Left lung (tissue), 10 donors: Measurements from ENCODE around the gene VPS25. TPM values are rescaled to one million over a fixed set of nuclear protein-coding genes. Genes with fewer than 3 reads are reported as not detected.

ENCODE experiments used
- ATAC-seq: fragments of 200-7000 bp; cut with Tn5 transposase; one replicate; pipeline ENCODE4 v1.9.1; 2020; ENCODE audit warnings: moderate library complexity
- DNase-seq, 4 donors: peaks; one replicate each; pipeline ENCODE4 v3.0.0-alpha.2; 2013 to 2020
- H3K27ac ChIP-seq, 2 donors: fragments of 200-600 bp; sonication (generic) in 1 of 2; one replicate each; pipeline versions ENCODE4 v1.5.0 to v1.8.0; 2020 to 2021
- H3K27me3 ChIP-seq, 2 donors: fragments of 200-600 bp; sonication (generic) in 1 of 2; one replicate each; pipeline versions ENCODE4 v1.5.0 to v1.8.0; 2020 to 2021
- H3K36me3 ChIP-seq, 2 donors: fragments of 200-600 bp; sonication (generic) in 1 of 2; one replicate each; pipeline versions ENCODE4 v1.5.0 to v1.8.0; 2020 to 2021
- H3K4me1 ChIP-seq, 2 donors: fragments of 200-600 bp; one replicate each; pipeline ENCODE4 v1.8.0; 2021
- H3K4me3 ChIP-seq, 2 donors: fragments of 200-600 bp; sonication (generic) in 1 of 2; one replicate each; pipeline versions ENCODE4 v1.5.0 to v1.8.0; 2020 to 2021; ENCODE audit warnings: mild to moderate bottlenecking in 1 of 2
- H3K9me3 ChIP-seq, 2 donors: fragments of 200-600 bp; sonication (generic) in 1 of 2; one replicate each; pipeline versions ENCODE4 v1.5.0 to v1.8.0; 2020 to 2021
- intact Hi-C, 2 donors: fragments of 100-400 bp; cut with DNase I; formaldehyde crosslinking; loops; one replicate each; pipeline versions ENCODE4 v1.11.2 to v1.14.2; 2022
- polyA plus RNA-seq, 6 donors: library from polyadenylated mRNA; unstranded; fragments of 120-200 nt; gene quantifications; one replicate each; pipeline ENCODE4 v1.2.1, GENCODE V29; 2013; ENCODE audit not compliant: insufficient read length in 6 of 6
- total RNA-seq, 2 donors: library from RNA; stranded (reverse); fragmentation: NEBNext Ultra II Directional; extraction: Animal tissue kit (Norgen Biotek cat#: 25700); gene quantifications; one replicate each; pipeline ENCODE4 v1.2.1, GENCODE V29; 2021
- TF ChIP-seq, protein P1 (sequence below), 2 donors: fragments of 200-600 bp; sonication (generic) in 1 of 2; IDR thresholded peaks; one replicate each; pipeline versions ENCODE4 v1.5.0 to v1.8.0; 2021; ENCODE audit warnings: antibody characterized with exemption in 2 of 2
- donor health status: DM: no; HTN: yes; CAD: no.
- donor health status: DM: no; HTN: no; CAD: no.

VPS25 gene
- total and polyA plus RNA-seq, 8 donors = 54.8 to 72.7 (median 67.9) TPM

DNA sequence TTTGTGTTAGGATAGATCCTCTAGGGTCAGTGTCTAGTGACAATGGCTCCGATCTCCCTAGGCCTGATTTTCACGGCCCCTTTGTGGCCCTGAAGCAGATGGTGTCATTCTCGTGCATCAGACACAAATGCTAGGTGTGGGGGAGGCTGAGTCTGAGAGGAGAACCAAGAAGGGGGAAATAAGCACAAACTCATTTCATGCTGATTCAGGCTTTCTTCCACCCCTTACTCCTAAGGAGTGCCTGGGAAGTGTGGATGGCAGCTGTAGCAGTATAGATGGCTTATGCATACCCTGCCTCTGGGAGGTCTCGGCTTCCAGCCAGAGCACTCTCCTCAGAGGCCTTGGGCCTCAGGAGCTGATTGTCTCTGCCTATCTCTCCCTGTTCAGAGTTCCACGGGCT is 5.3 kb downstream of the VPS25 start:
- ATAC-seq (no peak), DNase-seq (no peak)
- no peak overlapping the region for H3K4me3 ChIP-seq
- H3K4me1 ChIP-seq = peaks cover 11 to 30% of the 10 kb centered on the region in 2 donors
- peaks cover 31 to 40% of the 10 kb centered on the region in 2 donors for H3K27me3 ChIP-seq
- no peak overlapping the region for H3K27ac ChIP-seq
- intact Hi-C loops = no loop called here
- H3K36me3 ChIP-seq = peaks cover 0 to 53% of the 10 kb centered on the region in 2 donors
- TF ChIP-seq, protein P1, sequence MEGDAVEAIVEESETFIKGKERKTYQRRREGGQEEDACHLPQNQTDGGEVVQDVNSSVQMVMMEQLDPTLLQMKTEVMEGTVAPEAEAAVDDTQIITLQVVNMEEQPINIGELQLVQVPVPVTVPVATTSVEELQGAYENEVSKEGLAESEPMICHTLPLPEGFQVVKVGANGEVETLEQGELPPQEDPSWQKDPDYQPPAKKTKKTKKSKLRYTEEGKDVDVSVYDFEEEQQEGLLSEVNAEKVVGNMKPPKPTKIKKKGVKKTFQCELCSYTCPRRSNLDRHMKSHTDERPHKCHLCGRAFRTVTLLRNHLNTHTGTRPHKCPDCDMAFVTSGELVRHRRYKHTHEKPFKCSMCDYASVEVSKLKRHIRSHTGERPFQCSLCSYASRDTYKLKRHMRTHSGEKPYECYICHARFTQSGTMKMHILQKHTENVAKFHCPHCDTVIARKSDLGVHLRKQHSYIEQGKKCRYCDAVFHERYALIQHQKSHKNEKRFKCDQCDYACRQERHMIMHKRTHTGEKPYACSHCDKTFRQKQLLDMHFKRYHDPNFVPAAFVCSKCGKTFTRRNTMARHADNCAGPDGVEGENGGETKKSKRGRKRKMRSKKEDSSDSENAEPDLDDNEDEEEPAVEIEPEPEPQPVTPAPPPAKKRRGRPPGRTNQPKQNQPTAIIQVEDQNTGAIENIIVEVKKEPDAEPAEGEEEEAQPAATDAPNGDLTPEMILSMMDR (IDR thresholded peaks at IDR 0.05) = no peak
- H3K9me3 ChIP-seq = no peaks in the 10 kb centered on the region

DNA sequence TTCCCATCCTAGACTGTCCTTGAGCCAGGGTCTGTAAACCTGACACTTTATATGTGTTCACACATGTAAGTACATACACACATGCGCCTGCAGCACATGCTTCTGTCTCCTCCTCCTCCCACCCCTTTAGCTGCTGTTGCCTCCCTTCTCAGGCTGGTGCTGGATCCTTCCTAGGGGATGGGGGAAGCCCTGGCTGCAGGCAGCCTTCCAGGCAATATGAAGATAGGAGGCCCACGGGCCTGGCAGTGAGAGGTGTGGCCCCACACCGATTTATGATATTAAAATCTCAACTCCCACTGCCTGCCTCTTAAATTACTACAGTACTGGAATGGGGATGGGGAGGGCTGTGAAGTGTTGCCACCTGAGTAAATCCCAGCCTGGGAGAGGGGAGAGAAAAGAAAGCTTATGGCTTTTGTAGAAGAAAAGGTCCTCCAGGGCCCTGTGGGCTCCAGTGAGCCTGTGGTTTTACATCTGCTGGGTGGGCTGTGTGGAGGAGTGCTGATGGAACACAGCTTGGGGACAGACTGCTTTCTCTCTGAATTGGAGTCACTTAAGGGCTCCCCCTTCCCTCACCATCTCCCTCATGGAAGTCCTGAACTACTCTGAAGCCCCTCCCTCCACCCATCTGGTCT is 6.2 kb downstream of the VPS25 start:
- Histone ChIP-seq H3K27ac (no peak overlapping the region), H3K9me3 (no peaks in the 10 kb centered on the region), H3K4me3 (no peak overlapping the region), H3K4me1 (peaks cover 6 to 27% of the 10 kb centered on the region in 2 donors), H3K27me3 (peaks cover 40 to 48% of the 10 kb centered on the region in 2 donors), H3K36me3 (peaks cover 0 to 53% of the 10 kb centered on the region in 2 donors)
- intact Hi-C loops = no loop called here
- TF ChIP-seq, protein P1 (IDR thresholded peaks at IDR 0.05) = no peak
- ATAC-seq (no peak), DNase-seq (no peak)

DNA sequence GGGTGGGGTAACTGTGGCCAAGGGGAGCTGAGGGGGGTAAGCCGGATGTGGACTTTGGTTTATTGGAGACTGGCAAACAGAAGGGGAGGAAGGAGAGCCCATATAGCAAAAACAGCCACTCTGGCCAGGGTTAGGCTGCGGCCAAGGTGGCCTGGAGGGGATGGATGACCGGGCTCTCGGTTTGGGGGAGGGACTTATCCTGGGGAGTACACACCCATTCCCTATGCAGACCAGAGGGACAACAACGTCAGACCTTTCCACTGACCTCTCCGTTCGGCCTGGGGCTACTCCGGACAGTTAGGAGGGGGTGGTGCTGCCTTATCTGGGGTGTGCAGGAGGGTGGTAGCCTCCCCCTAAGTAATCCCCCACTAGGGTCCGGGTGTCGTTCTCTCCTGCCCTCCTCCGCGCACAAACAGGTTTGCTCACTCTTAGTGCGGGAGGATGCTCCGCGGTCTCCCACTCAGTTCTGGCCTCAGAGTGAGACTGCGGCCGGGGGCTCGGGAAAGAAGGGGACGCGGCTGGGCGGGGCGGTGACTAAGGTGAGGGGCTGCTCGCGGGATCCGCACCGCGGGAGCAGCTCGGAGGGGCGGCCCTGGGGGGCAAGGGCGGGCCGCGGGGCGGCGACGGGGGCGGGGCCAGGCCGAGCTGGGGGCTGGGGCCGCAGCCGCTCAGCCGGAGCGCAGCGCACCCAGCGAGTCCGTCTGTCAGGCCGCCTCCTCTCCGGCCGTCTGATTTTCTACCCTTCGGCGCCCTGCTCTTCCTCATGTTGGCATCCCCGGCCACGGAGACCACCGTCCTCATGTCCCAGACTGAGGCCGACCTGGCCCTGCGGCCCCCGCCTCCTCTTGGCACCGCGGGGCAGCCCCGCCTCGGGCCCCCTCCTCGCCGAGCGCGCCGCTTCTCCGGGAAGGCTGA is 6.9 kb downstream of the VPS25 start, which contains the start of gene WNK4:
Gene WNK4 (plus strand): TSS at position 675 of the 915 bp plus-strand sequence. CDS start 89 bp downstream, at position 764.
- peak in 1 of 4 donors; percentile 78 for DNase-seq
- Histone ChIP-seq H3K4me1 (peaks cover 6 to 26% of the 10 kb centered on the region in 2 donors), H3K36me3 (peaks cover 0 to 48% of the 10 kb centered on the region in 2 donors), H3K9me3 (no peaks in the 10 kb centered on the region), H3K27ac (no peak within 1 kb of the TSS), H3K27me3 (peaks cover 47 to 56% of the 10 kb centered on the region in 2 donors), H3K4me3 (peak within 1 kb of the TSS in 1 of 2 donors; percentile 5)
- intact Hi-C loops = no loop called here
- TF ChIP-seq, protein P1 (IDR thresholded peaks at IDR 0.05) = no peak
- peak; percentile 47 for ATAC-seq

DNA sequence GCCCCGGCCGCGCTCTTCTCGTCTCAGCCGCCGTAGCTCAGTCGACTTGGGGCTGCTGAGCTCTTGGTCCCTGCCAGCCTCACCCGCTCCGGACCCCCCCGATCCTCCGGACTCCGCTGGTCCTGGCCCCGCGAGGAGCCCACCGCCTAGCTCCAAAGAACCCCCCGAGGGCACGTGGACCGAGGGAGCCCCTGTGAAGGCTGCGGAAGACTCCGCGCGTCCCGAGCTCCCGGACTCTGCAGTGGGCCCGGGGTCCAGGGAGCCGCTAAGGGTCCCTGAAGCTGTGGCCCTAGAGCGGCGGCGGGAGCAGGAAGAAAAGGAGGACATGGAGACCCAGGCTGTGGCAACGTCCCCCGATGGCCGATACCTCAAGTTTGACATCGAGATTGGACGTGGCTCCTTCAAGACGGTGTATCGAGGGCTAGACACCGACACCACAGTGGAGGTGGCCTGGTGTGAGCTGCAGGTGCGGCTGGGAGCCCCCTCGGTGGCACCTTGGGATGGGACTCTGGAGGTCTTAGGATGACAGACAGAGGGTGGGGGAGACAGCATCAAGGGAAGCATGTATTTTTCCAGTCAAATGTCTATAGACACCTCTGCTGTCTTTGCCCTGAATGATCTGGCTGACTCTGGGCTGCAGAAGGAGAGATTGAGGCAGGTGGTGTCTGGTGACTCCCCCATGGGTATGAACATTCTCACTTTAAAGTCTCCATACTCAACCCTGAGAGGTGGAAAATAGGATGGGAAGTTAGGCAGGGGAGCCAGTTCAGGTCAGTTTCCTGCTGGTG is 7.8 kb downstream of the VPS25 start:
- no peak for DNase-seq

More for the DNA sequence above, 7.8 kb downstream of the VPS25 start:
- intact Hi-C loops = no loop called here
- Histone ChIP-seq H3K27ac (no peak overlapping the region), H3K27me3 (peaks cover 55 to 64% of the 10 kb centered on the region in 2 donors), H3K9me3 (no peaks in the 10 kb centered on the region), H3K4me1 (peaks cover 6 to 27% of the 10 kb centered on the region in 2 donors), H3K36me3 (peaks cover 0 to 39% of the 10 kb centered on the region in 2 donors), H3K4me3 (peak overlapping the region in 1 of 2 donors; percentile 5)
- ATAC-seq = peak; percentile 10
- TF ChIP-seq, protein P1 (IDR thresholded peaks at IDR 0.05) = no peak
